OCI-LY1 (cell line): ENCODE measurements around the gene SMG9.

Experiments
- H2AFZ ChIP-seq: fragments of 200-600 bp; sonication (generic), shearing (Covaris generic); 2 replicates; pipeline ENCODE4 v1.6.0; 2014; ENCODE audit warnings: antibody characterized with exemption, mild to moderate bottlenecking, low read length
- H3F3A ChIP-seq: fragments of 200-600 bp; sonication (generic), shearing (Covaris generic); 2 replicates; pipeline ENCODE4 v1.6.0; 2014; ENCODE audit warnings: mild to moderate bottlenecking, antibody characterized with exemption, low read length, moderate library complexity; ENCODE audit not compliant: insufficient read depth
- H3K27ac ChIP-seq: fragments of 200-600 bp; sonication (generic); 2 replicates; pipeline ENCODE4 v1.5.1; 2014; ENCODE audit warnings: low read length, mixed run types, mild to moderate bottlenecking, low read depth; ENCODE audit not compliant: poor library complexity, severe bottlenecking
- H3K27me3 ChIP-seq: fragments of 200-600 bp; sonication (generic); 2 replicates; pipeline ENCODE4 v1.6.0; 2014; ENCODE audit warnings: antibody characterized with exemption, mild to moderate bottlenecking, low read length, moderate library complexity; ENCODE audit not compliant: insufficient read depth
- H3K36me3 ChIP-seq: fragments of 200-600 bp; sonication (generic); 2 replicates; pipeline ENCODE4 v1.6.1; 2014; ENCODE audit warnings: mild to moderate bottlenecking, antibody characterized with exemption, low read length, moderate library complexity, mixed read lengths; ENCODE audit not compliant: insufficient read depth
- H3K4me1 ChIP-seq: fragments of 200-600 bp; sonication (generic); 2 replicates; pipeline ENCODE4 v1.5.1; 2014; ENCODE audit warnings: mild to moderate bottlenecking, low read length, moderate library complexity; ENCODE audit not compliant: insufficient read depth, severe bottlenecking
- H3K4me2 ChIP-seq: fragments of 200-600 bp; sonication (generic), shearing (Covaris generic); 2 replicates; pipeline ENCODE4 v1.6.1; 2014; ENCODE audit warnings: low read length
- H3K4me3 ChIP-seq: fragments of 200-600 bp; sonication (generic); 2 replicates; pipeline ENCODE4 v1.5.1; 2014; ENCODE audit warnings: low read length, low read depth, mild to moderate bottlenecking, mixed read lengths; ENCODE audit not compliant: poor library complexity, severe bottlenecking
- H3K79me2 ChIP-seq: fragments of 200-600 bp; shearing (Covaris generic); 2 replicates; pipeline ENCODE4 v1.6.1; 2016; ENCODE audit warnings: mixed run types, low read length, mixed read lengths; ENCODE audit not compliant: insufficient read depth
- H3K9ac ChIP-seq: fragments of 200-600 bp; sonication (generic), shearing (Covaris generic); 2 replicates; pipeline ENCODE4 v1.6.1; 2014; ENCODE audit warnings: mild to moderate bottlenecking, low read length, mixed read lengths
- H3K9me2 ChIP-seq: fragments of 200-600 bp; sonication (generic), shearing (Covaris generic); 2 replicates; pipeline ENCODE4 v1.6.1; 2014; ENCODE audit warnings: low read depth, mild to moderate bottlenecking, low read length, mixed read lengths
- H3K9me3 ChIP-seq: fragments of 200-600 bp; shearing (Covaris generic); 2 replicates; pipeline ENCODE4 v1.6.1; 2014; ENCODE audit warnings: low read length, mixed read lengths
- H4K20me1 ChIP-seq: fragments of 200-600 bp; sonication (generic), shearing (Covaris generic); 2 replicates; pipeline ENCODE4 v1.6.0; 2016; ENCODE audit warnings: mild to moderate bottlenecking, low read length; ENCODE audit not compliant: insufficient read depth
- EZH2 ChIP-seq: fragments of 200-600 bp; sonication (generic), shearing (Covaris generic); IDR thresholded peaks from 2 replicates; pipeline ENCODE4 v1.8.0; 2017; ENCODE audit warnings: borderline replicate concordance, mixed run types, mild to moderate bottlenecking, antibody characterized with exemption, low read length, moderate library complexity, mixed read lengths
- TF ChIP-seq, protein P1 (sequence below): fragments of 200-600 bp; sonication (generic), shearing (Covaris generic); IDR thresholded peaks from 2 replicates; pipeline ENCODE4 v1.5.1; 2017; ENCODE audit warnings: mild to moderate bottlenecking, antibody characterized with exemption, low read length, moderate library complexity, mixed read lengths

SMG9 gene

DNA sequence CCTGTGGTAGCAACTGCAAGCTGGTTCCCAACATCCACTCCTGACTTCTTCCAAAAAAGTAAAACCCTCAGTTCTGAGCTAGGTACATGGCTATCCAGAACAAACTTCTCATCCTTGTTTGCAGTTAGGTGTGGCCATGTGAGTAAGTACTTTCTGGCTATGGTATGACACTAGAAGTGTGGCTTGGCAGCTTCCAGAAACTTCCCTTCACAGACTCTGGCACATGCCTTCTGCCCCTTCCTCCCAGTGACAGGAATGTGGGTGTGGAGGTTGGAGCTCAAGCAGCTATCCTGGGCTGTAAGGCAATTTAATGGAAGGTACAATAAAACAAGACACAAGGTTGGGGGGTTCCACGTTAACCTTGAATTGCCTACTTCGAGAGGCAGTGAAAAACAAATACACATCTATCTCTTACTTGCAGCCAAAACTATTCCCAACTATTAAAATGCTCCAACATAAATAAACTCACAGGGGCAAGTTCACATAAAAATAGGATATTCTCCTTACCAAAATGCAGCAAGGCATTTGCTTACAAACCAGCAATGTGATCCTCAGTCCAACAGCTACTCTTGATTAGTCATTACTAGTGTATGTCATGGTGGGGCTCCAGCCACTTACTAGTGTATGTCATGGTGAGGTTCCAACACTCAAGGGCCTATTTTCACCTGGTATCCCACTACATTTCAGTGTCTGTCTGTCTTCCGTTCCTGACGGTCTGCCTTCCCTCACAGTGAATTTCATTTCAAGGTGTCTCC, 3.1 kb downstream of the SMG9 start:
- 0 out of 2 replicates have a peak, but pooled peaks cover 4% of the 10 kb centered on the region for H3F3A ChIP-seq
- peaks cover 57% of the 10 kb centered on the region for H3K36me3 ChIP-seq
- H3K9ac ChIP-seq = no peak overlapping the region
- H2AFZ ChIP-seq = no peak overlapping the region
- no peaks in the 10 kb centered on the region for H3K27me3 ChIP-seq
- TF ChIP-seq, protein P1, sequence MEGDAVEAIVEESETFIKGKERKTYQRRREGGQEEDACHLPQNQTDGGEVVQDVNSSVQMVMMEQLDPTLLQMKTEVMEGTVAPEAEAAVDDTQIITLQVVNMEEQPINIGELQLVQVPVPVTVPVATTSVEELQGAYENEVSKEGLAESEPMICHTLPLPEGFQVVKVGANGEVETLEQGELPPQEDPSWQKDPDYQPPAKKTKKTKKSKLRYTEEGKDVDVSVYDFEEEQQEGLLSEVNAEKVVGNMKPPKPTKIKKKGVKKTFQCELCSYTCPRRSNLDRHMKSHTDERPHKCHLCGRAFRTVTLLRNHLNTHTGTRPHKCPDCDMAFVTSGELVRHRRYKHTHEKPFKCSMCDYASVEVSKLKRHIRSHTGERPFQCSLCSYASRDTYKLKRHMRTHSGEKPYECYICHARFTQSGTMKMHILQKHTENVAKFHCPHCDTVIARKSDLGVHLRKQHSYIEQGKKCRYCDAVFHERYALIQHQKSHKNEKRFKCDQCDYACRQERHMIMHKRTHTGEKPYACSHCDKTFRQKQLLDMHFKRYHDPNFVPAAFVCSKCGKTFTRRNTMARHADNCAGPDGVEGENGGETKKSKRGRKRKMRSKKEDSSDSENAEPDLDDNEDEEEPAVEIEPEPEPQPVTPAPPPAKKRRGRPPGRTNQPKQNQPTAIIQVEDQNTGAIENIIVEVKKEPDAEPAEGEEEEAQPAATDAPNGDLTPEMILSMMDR = no peak
- no peak for TF ChIP-seq EZH2
- peaks cover 40% of the 10 kb centered on the region for H3K4me1 ChIP-seq
- H3K9me3 ChIP-seq = no peaks in the 10 kb centered on the region
- H4K20me1 ChIP-seq = no peaks in the 10 kb centered on the region
- peak overlapping the region; percentile 45 for H3K27ac ChIP-seq
- H3K4me3 ChIP-seq = no peak overlapping the region
- H3K4me2 ChIP-seq = no peak overlapping the region
- no peaks in the 10 kb centered on the region for H3K79me2 ChIP-seq
- no peaks in the 10 kb centered on the region for H3K9me2 ChIP-seq

GRCh38 chr19:43749898-43750297, 4.9 kb downstream of the SMG9 start:
- Histone ChIP-seq H3K9ac (no peak overlapping the region), H3K36me3 (peaks cover 62% of the 10 kb centered on the region)

GRCh38 chr19:43749152-43749551, 5.6 kb downstream of the SMG9 start:
- Histone ChIP-seq H3K9me2 (no peaks in the 10 kb centered on the region), H3K27ac (no peak overlapping the region), H3K4me1 (peaks cover 31% of the 10 kb centered on the region), H3K9me3 (no peaks in the 10 kb centered on the region), H3F3A (no peaks in the 10 kb centered on the region), H3K4me2 (no peak overlapping the region), H2AFZ (no peak overlapping the region), H3K9ac (no peak overlapping the region; the same call in 1 of the 2 replicates), H3K36me3 (peaks cover 69% of the 10 kb centered on the region), H4K20me1 (no peaks in the 10 kb centered on the region), H3K79me2 (no peaks in the 10 kb centered on the region), H3K4me3 (no peak overlapping the region), H3K27me3 (no peaks in the 10 kb centered on the region)
- TF ChIP-seq EZH2 = no peak
- TF ChIP-seq, protein P1 = no peak

More at GRCh38 chr19:43749898-43750297, 4.9 kb downstream of the SMG9 start:
- Histone ChIP-seq H3K4me2 (no peak overlapping the region), H3K4me3 (no peak overlapping the region), H4K20me1 (no peaks in the 10 kb centered on the region), H3K9me3 (no peaks in the 10 kb centered on the region), H3K4me1 (peaks cover 31% of the 10 kb centered on the region), H3F3A (no peaks in the 10 kb centered on the region), H3K27ac (no peak overlapping the region), H2AFZ (no peak overlapping the region), H3K27me3 (no peaks in the 10 kb centered on the region), H3K79me2 (no peaks in the 10 kb centered on the region), H3K9me2 (no peaks in the 10 kb centered on the region)
- TF ChIP-seq, protein P1 = no peak
- no peak for TF ChIP-seq EZH2
